ENCODE data around the gene DST.

DST gene

DNA sequence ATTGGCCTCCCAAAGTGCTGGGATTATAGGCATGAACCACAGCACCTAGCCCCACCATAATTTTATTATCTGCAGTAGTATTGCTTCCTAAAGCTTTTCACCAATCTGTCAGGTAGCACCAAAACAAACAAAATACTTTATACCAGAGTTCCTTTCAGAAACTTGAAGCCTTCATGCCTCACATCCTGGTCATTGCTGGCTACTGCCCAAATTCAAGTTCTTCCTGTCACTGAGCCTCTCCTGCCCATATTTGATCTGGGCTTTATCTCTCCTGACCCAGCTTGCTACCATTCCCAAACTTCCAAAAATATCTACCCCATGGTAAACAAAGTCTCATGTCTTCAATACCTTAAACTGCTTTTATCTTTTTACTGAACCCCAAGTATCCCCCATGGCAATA, 34.9 kb upstream of the DST start:
- TF ChIP-seq, protein P1, sequence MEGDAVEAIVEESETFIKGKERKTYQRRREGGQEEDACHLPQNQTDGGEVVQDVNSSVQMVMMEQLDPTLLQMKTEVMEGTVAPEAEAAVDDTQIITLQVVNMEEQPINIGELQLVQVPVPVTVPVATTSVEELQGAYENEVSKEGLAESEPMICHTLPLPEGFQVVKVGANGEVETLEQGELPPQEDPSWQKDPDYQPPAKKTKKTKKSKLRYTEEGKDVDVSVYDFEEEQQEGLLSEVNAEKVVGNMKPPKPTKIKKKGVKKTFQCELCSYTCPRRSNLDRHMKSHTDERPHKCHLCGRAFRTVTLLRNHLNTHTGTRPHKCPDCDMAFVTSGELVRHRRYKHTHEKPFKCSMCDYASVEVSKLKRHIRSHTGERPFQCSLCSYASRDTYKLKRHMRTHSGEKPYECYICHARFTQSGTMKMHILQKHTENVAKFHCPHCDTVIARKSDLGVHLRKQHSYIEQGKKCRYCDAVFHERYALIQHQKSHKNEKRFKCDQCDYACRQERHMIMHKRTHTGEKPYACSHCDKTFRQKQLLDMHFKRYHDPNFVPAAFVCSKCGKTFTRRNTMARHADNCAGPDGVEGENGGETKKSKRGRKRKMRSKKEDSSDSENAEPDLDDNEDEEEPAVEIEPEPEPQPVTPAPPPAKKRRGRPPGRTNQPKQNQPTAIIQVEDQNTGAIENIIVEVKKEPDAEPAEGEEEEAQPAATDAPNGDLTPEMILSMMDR (IDR thresholded peaks at IDR 0.05; ENCODE audit: insufficient read depth, missing control alignments), result no peak
- DNase-seq (ENCODE audit: insufficient read length, low spot score) (no peak), FAIRE-seq (no peak)

DNA sequence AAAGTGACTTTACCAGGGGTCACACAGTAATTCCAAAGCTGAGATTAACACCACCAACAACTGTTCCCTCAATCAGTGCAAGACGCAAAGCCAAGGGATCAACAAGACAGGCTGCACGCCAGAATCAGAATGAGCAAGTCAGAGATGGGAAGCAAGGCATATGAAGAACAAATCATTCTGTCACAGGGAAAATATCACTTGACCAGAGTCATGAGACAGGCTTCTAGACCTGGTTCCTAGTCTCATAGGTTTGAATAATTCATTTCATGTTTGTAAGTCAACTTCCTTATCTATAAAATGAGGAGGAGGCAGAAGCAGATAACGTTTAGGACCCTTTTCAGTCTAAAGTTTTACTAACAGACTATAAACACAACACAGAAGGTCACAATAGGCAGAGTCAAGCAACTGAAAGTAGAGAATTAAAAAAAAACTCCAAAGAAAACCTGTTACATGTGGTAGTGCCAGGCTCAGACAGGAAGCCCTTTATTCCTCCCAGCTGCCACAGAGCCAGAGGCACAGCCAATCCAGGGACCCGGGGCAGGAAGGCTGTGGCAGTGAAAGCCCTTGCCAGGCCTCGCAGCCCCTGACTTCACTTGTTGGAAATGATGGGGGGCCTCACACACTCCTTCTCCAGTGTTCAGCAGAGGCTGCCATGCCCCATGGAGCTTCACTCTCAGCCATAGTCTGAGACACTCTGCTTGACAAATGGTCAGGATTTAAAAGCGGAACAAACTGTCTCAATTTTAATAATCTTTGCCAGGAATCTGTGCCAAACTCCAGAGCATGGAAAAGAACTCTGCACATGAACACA, 29.2 kb upstream of the DST start:
- DNase-seq (ENCODE audit: insufficient read length, low spot score) (peak; percentile 30), FAIRE-seq (peak; percentile 95)
- TF ChIP-seq, protein P1 (IDR thresholded peaks at IDR 0.05; ENCODE audit: insufficient read depth, missing control alignments), result no peak

DNA sequence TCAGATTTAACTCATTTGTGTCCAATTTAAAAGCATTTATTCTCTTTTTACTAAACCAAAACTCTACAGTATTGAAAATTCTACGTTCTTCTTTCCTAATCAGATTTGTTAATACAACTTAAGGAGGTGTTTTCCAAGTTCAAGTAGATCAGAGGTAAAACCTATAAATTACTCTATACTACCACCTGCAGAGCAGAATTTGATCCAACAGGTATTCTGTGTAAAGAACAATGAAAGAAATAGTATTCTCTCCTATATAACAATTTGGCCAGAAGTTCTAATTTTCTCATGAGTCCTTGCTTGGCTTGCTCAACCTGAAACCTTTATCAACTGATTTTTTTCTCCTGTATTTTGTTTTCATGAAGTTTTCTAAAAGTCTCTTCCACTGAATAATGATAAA, 28.5 kb upstream of the DST start:
- TF ChIP-seq, protein P1 (IDR thresholded peaks at IDR 0.05; ENCODE audit: insufficient read depth, missing control alignments), result peak; percentile 10
- DNase-seq (ENCODE audit: insufficient read length, low spot score) (no peak), FAIRE-seq (no peak)

DNA sequence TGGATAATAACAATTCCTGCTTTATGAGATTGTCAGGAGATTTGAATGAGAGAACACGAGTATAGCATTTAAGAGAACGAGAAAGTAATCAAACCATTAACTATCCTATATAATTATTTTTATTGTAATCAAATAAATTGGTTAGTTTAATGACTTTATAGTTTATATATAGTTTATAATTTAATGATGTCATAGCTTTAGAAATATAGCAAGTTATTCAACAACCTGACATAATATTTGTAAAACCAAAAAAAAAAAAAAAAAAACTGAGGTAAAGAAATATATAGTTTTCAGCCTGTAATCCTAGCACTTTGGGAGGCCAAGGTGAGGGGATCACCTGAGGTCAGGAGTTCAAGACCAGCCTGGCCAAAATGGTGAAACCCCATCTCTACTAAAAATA, 26.4 kb upstream of the DST start:
- no peak for DNase-seq (ENCODE audit: insufficient read length, low spot score)
- TF ChIP-seq, protein P1 (IDR thresholded peaks at IDR 0.05; ENCODE audit: insufficient read depth, missing control alignments), result no peak
- FAIRE-seq, result no peak

DNA sequence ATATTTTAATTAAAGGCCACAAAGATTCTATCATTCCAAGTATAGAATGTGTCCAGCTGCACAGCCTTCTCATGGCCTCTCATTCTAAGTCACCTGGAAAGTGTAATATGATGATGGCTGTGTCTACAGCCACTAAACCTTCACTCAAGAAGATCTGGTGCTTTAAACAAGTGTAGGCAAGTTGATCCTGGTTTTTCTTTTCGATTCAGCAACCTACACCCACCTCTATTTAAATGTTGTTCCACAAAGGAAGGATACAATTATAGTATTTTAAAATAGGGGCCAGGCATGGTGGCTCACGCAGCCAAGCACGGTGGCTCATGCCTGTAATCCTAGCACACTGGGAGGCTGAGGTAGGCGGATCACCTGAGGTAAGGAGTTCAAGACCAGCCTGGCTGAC, 25.5 kb upstream of the DST start:
- TF ChIP-seq, protein P1 (IDR thresholded peaks at IDR 0.05; ENCODE audit: insufficient read depth, missing control alignments), result no peak
- DNase-seq (ENCODE audit: insufficient read length, low spot score) (no peak), FAIRE-seq (no peak)

DNA sequence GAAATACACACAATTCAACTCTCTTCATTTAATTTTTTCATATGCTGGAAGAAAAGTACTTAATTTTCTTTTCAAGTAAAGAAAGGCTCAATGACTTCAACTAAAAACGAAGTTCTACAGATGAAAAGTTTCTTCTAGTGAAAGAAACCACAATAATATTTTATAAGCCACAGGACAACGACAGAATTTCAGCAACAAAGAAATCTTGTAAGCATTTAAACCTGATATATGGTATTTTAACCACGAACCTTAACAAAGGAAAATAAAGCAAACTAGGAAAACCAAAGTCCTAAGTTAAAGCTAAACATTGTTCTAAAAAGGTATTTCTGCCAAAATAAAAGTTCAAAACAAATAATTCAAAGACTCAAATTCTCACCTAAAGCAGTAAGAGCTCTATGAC, 24.6 kb upstream of the DST start:
- FAIRE-seq (no peak), DNase-seq (ENCODE audit: insufficient read length, low spot score) (no peak)
- TF ChIP-seq, protein P1 (IDR thresholded peaks at IDR 0.05; ENCODE audit: insufficient read depth, missing control alignments), result no peak

DNA sequence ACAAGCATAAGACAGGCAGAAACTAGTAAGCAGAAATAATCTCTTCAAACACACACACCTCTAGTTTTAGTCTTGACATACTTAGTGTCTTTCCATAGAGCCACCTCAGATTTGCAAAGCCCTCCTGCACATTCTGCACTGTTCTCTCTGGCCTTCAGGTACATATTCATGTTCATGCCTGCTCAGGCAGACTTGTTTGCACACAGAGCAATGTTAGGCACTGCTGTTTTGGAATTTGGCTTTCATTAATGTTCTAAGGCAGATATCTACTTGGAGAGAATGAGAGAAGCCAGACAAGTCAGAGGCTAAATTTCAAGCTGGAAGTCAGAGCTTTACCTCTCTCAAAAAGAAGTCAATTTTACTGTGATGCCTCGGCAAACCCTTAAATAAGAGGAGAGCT, 21.3 kb upstream of the DST start:
- FAIRE-seq (peak; percentile 21), DNase-seq (ENCODE audit: insufficient read length, low spot score) (no peak)

More for the DNA sequence above, 21.3 kb upstream of the DST start:
- TF ChIP-seq, protein P1 (IDR thresholded peaks at IDR 0.05; ENCODE audit: insufficient read depth, missing control alignments), result no peak

Measured in D721Med (cell line).